Smooth muscle cell (in vitro differentiated cells): Measurements from ENCODE around the gene CCDC126. TPM values are rescaled to one million over a fixed set of nuclear protein-coding genes. Genes with fewer than 3 reads are reported as not detected.
A peak's percentile ranks its signal among the peaks of the same experiment; 100 is the strongest.
"Not testable (repeated sequence)": the region's sequence is repeated elsewhere in the genome, so short reads cannot be mapped to it uniquely, and the experiment has no call there.

ENCODE experiments used
- DNase-seq: peaks from one replicate; lab custom pipeline; 2025; ENCODE audit not compliant: unreplicated experiment; lab: John Stamatoyannopoulos, UW
- H2AFZ ChIP-seq: fragments of 200-600 bp; sonication (generic); 2 replicates; pipeline ENCODE4 v1.6.0; 2016; ENCODE audit warnings: antibody characterized with exemption, low read depth, mild to moderate bottlenecking
- H3F3A ChIP-seq: fragments of 200-600 bp; sonication (generic); 2 replicates; pipeline ENCODE4 v1.6.0; 2017; ENCODE audit warnings: antibody characterized with exemption, low read depth
- H3K27ac ChIP-seq: fragments of 200-600 bp; sonication (generic); 2 replicates; pipeline ENCODE4 v1.5.1; 2016; ENCODE audit warnings: low read depth, mild to moderate bottlenecking
- H3K27me3 ChIP-seq: fragments of 200-600 bp; sonication (generic); 2 replicates; pipeline ENCODE4 v1.6.1; 2016; ENCODE audit warnings: low read depth, mild to moderate bottlenecking
- H3K36me3 ChIP-seq: fragments of 200-600 bp; sonication (generic); 2 replicates; pipeline ENCODE4 v1.5.1; 2016; ENCODE audit warnings: low read depth
- H3K4me1 ChIP-seq: fragments of 200-600 bp; sonication (generic); 2 replicates; pipeline ENCODE4 v1.5.1; 2016; ENCODE audit warnings: low read depth
- H3K4me2 ChIP-seq: fragments of 200-600 bp; sonication (generic); 2 replicates; pipeline ENCODE4 v1.6.0; 2016; ENCODE audit warnings: mild to moderate bottlenecking
- H3K4me3 ChIP-seq: fragments of 200-600 bp; sonication (generic); 2 replicates; pipeline ENCODE4 v1.5.1; 2016; ENCODE audit warnings: mild to moderate bottlenecking
- H3K79me2 ChIP-seq: fragments of 200-600 bp; sonication (generic); 2 replicates; pipeline ENCODE4 v1.6.0; 2016; ENCODE audit warnings: low read depth, mild to moderate bottlenecking
- H3K9ac ChIP-seq: fragments of 200-600 bp; sonication (generic); 2 replicates; pipeline ENCODE4 v1.6.0; 2016; ENCODE audit warnings: low read depth
- H3K9me3 ChIP-seq: fragments of 200-600 bp; sonication (generic); replicated peaks from 2 replicates; pipeline ENCODE4 v1.5.1; 2016; ENCODE audit warnings: low read depth
- H4K20me1 ChIP-seq: fragments of 200-600 bp; sonication (generic); 2 replicates; pipeline ENCODE4 v1.6.0; 2016; ENCODE audit warnings: low read depth
- WGBS: methylation state at CpG from one replicate; pipeline ENCODE4 v1.1.7; 2016; ENCODE audit warnings: low lambda C conversion rate; 5-methylcytosine and 5-hydroxymethylcytosine counted together
- polyA plus RNA-seq: library from polyadenylated mRNA; unstranded; fragments of >200 nt; fragmentation: Nextera tagmentation; extraction: Ambion mirVana; gene quantifications from 2 replicates; pipeline ENCODE4 v1.2.1, GENCODE V29; 2016
- total RNA-seq: library from RNA; depleted of rRNA; stranded (reverse); fragments of >200 nt; gene quantifications from 2 replicates; pipeline ENCODE4 v1.2.3, GENCODE V29; 2014
- TF ChIP-seq, protein P1 (sequence below): fragments of 200-600 bp; sonication (generic); IDR thresholded peaks from 2 replicates; pipeline ENCODE4 v1.5.1; 2017; ENCODE audit warnings: borderline replicate concordance, mild to moderate bottlenecking, antibody characterized with exemption; ENCODE audit not compliant: insufficient read depth, poor library complexity, severe bottlenecking

The CCDC126 gene
- total and polyA plus RNA-seq, 2 experiments from 2014 or later = 9.5 to 23.2 TPM

DNA sequence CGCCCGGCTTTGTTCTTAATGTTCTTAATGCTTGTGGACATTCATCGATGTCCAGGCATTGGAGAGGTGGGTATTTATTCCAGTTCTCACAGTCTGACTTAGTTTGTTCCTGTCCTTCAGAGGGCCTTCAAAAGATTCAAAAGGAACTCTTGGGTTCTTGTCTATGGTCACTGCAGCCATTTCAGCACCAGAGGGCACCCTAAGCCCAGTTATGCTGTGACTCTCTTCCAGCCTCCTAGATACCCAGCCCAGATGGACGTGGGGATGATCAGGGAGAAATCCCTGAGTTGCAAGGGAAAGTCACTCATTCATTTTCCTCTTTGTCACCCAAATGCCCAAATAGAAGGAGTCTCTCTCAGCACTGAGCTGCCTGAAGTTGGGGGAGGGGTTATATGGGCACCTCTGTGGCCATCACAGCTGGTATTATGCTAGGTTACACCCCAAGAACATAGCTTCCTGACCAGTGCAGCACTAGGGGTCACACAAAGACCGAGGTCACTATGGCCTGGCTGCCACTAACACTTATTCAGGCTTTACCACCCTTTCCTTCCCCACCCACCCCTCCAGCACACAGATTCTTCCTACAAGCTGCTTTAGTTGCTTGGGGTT is 26.5 kb upstream of the CCDC126 start:
- peak overlapping the region; percentile 51 for H2AFZ ChIP-seq
- WGBS = 27% methylated on average over 5 of the region's 5 CpGs
- TF ChIP-seq, protein P1, sequence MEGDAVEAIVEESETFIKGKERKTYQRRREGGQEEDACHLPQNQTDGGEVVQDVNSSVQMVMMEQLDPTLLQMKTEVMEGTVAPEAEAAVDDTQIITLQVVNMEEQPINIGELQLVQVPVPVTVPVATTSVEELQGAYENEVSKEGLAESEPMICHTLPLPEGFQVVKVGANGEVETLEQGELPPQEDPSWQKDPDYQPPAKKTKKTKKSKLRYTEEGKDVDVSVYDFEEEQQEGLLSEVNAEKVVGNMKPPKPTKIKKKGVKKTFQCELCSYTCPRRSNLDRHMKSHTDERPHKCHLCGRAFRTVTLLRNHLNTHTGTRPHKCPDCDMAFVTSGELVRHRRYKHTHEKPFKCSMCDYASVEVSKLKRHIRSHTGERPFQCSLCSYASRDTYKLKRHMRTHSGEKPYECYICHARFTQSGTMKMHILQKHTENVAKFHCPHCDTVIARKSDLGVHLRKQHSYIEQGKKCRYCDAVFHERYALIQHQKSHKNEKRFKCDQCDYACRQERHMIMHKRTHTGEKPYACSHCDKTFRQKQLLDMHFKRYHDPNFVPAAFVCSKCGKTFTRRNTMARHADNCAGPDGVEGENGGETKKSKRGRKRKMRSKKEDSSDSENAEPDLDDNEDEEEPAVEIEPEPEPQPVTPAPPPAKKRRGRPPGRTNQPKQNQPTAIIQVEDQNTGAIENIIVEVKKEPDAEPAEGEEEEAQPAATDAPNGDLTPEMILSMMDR = peak; percentile 85

DNA sequence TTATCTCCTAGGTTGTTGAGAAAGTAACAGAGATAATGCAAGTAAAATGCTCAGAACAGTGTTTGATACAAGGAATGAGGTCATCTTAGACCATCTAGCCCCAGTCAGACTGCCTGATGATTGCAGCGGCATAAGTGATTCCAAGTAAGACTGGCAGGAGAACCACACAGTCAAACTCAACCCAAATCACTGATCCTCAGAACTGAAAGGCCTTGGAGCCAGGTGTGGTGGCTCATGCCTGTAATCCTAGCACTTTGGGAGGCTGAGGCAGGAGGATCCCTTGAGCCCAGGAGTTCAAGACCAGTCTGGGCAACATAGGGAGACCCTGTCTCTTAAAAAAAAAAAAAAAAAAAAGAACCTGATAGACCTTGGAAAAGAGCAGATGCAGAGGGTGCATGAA is 15.2 kb upstream of the CCDC126 start:
- H4K20me1 ChIP-seq, H3K4me2 ChIP-seq, H3K9me3 ChIP-seq, H3K27me3 ChIP-seq, H3K9ac ChIP-seq, H3K4me1 ChIP-seq, H3K27ac ChIP-seq, H3K4me3 ChIP-seq, H2AFZ ChIP-seq, H3F3A ChIP-seq, H3K79me2 ChIP-seq, H3K36me3 ChIP-seq, DNase-seq: not testable (repeated sequence)
- WGBS = 87% methylated on average over 1 of the region's 1 CpG

More for the DNA sequence above, 26.5 kb upstream of the CCDC126 start:
- Histone ChIP-seq H4K20me1 (no peaks in the 10 kb centered on the region), H3K9me3 (no peaks in the 10 kb centered on the region), H3K4me1 (no peaks in the 10 kb centered on the region), H3K9ac (no peak overlapping the region), H3K27ac (no peak overlapping the region), H3K27me3 (no peaks in the 10 kb centered on the region), H3K4me2 (no peak overlapping the region), H3K36me3 (no peaks in the 10 kb centered on the region), H3F3A (no peaks in the 10 kb centered on the region), H3K4me3 (no peak overlapping the region), H3K79me2 (no peaks in the 10 kb centered on the region)
- DNase-seq = peak; percentile 9

DNA sequence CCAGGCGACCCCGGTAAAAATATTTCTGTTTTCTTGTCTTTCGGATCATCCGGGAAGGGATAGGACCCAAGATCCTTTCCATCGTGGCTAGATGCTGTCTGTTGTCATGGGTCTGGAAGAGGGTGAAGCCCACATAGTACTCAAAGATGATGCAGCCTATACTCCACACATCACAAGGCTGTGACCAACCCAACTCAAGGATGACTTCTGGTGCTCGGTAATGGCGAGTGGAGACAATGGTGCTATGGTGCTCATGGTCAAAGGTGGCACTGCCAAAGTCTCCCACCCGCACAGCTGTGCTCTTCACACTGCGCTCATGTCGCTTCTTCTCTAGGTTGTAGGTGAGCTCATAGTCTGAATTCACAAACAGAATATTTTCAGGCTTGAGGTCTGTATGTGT is 11.9 kb upstream of the CCDC126 start:
- not testable (repeated sequence) for H2AFZ ChIP-seq, H3K4me1 ChIP-seq, H3F3A ChIP-seq, H3K4me2 ChIP-seq, H3K79me2 ChIP-seq, H3K9ac ChIP-seq, DNase-seq, H3K27me3 ChIP-seq, H3K36me3 ChIP-seq, H3K27ac ChIP-seq, H4K20me1 ChIP-seq, H3K9me3 ChIP-seq, H3K4me3 ChIP-seq
- WGBS = 96% methylated on average over 10 of the region's 10 CpGs

DNA sequence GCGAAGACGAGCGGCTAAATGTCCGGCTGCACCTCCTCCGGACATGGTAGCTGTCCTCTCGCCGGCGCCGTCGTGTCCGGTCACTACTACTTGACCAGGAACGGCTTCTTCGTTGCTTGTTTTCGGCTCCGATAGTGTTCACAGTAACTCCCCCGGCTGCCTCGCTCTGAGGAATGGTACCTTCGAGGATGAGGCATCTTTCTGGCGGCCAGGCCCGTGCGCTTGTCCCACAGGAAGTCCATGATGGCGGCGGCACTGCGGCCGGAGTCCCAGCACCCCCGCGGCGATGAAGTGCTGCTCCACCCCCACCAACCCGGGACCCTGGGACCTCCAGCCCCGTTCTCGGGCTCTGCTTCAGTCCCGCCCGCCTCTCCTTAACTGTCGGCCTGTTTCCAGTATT is 11.0 kb upstream of the CCDC126 start:
- H2AFZ ChIP-seq = no peak overlapping the region
- no peaks in the 10 kb centered on the region for H3F3A ChIP-seq
- no peak overlapping the region for H3K27ac ChIP-seq
- H3K4me1 ChIP-seq = no peaks in the 10 kb centered on the region
- no peaks in the 10 kb centered on the region for H3K79me2 ChIP-seq
- no peaks in the 10 kb centered on the region for H4K20me1 ChIP-seq
- H3K9me3 ChIP-seq = no peaks in the 10 kb centered on the region
- 97% methylated on average over 34 of the region's 34 CpGs for WGBS
- no peak overlapping the region for H3K4me3 ChIP-seq
- TF ChIP-seq, protein P1 = no peak
- H3K9ac ChIP-seq = no peak overlapping the region
- H3K36me3 ChIP-seq = no peaks in the 10 kb centered on the region
- no peaks in the 10 kb centered on the region for H3K27me3 ChIP-seq
- no peak for DNase-seq
- H3K4me2 ChIP-seq = no peak overlapping the region

DNA sequence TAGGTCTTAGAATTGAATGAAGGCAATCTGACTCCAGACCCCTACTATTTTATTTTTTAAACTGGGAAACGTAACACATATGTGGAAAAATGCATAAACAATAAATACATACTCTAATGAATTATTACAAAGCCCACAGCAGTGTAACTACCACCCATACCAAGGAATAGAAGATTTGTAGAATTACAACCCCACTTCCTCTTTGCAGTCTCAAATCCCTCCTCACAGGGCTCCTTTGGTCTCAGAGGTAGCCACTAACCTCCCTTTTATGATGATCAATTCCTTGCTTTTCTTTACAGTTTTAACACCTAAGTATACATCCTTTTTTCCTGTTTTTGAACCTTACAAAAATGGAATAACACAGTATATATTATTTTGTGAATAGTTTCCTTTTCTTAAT is 6.7 kb upstream of the CCDC126 start:
- H3K4me2 ChIP-seq = no peak overlapping the region
- no peaks in the 10 kb centered on the region for H3K27me3 ChIP-seq
- H3K9me3 ChIP-seq = no peaks in the 10 kb centered on the region
- H3K27ac ChIP-seq = no peak overlapping the region
- no peak for DNase-seq
- no peaks in the 10 kb centered on the region for H3K4me1 ChIP-seq
- no peaks in the 10 kb centered on the region for H3K36me3 ChIP-seq
- WGBS = 100% methylated on average over 1 of the region's 1 CpG
- no peaks in the 10 kb centered on the region for H4K20me1 ChIP-seq
- no peak overlapping the region for H2AFZ ChIP-seq
- H3K4me3 ChIP-seq = no peak overlapping the region
- H3F3A ChIP-seq = no peaks in the 10 kb centered on the region
- no peaks in the 10 kb centered on the region for H3K79me2 ChIP-seq
- no peak overlapping the region for H3K9ac ChIP-seq
- TF ChIP-seq, protein P1 = no peak
